HG03135 (cell line): ENCODE data around the gene MYL1.

Source experiments
- ATAC-seq: cut with Tn5 transposase; IDR thresholded peaks from one replicate; pipeline ENCODE4 v1.9.1; 2021; ENCODE audit warnings: mild to moderate bottlenecking, moderate library complexity; ENCODE audit not compliant: unreplicated experiment

MYL1 gene

GRCh38 chr2:210268281-210268680 is 46.7 kb downstream of the MYL1 start:
- no peak for ATAC-seq

GRCh38 chr2:210267698-210268097 is 47.3 kb downstream of the MYL1 start:
- ATAC-seq: no peak

- no peak for ATAC-seq
These were observed 50.7 kb downstream of the MYL1 start for GRCh38 chr2:210264282-210264681.

GRCh38 chr2:210263841-210264240 is 51.1 kb downstream of the MYL1 start:
- ATAC-seq: no peak

- no peak for ATAC-seq
These were observed 52.9 kb downstream of the MYL1 start for GRCh38 chr2:210262036-210262435.

GRCh38 chr2:210259687-210260086 is 55.3 kb downstream of the MYL1 start:
- no peak for ATAC-seq

- no peak for ATAC-seq
These were observed 62.0 kb downstream of the MYL1 start for GRCh38 chr2:210252699-210253606.

GRCh38 chr2:210250622-210251021 is 64.4 kb downstream of the MYL1 start:
- no peak for ATAC-seq
